Peyer's patch (tissue), 4 donors: ENCODE results near the gene BRD3.

Experiments
- POLR2A ChIP-seq, 2 donors: fragments of 450-650 bp; IDR thresholded peaks; one replicate each; pipeline ENCODE4 v1.5.1; 2017; ENCODE audit warnings: antibody characterized with exemption in 2 of 2, mild to moderate bottlenecking in 2 of 2, moderate library complexity in 2 of 2
- TF ChIP-seq, protein P1 (sequence below), 6 experiments: fragments of 450-650 bp in 4 of 6; fragments of 200-600 bp in 2 of 6; sonication (generic) in 1 of 6; IDR thresholded peaks; one replicate each; pipeline ENCODE4 v1.5.1; 2017 to 2019; ENCODE audit warnings: antibody characterized with exemption in 6 of 6, mild to moderate bottlenecking in 3 of 6, moderate library complexity in 1 of 6

DNA sequence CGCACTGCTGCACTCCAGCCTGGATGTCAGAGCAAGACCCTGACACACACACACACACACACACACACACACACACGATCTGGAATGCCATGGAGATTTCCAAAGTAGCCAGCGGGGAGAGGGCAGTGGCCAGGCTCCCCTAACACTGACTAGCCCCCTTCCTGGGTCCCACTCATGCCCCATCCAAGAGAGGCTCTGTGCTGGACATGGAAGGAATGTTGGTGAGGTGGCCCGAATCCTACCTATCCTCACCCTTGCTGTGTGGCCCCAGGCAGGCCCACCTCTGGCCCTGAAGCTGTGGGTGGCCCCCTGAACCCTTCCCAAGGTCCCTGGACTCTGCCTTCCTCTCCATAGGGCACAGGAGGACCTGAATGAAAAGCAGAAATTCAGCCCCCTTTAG is 7.3 kb downstream of the BRD3 start:
- TF ChIP-seq, protein P1, sequence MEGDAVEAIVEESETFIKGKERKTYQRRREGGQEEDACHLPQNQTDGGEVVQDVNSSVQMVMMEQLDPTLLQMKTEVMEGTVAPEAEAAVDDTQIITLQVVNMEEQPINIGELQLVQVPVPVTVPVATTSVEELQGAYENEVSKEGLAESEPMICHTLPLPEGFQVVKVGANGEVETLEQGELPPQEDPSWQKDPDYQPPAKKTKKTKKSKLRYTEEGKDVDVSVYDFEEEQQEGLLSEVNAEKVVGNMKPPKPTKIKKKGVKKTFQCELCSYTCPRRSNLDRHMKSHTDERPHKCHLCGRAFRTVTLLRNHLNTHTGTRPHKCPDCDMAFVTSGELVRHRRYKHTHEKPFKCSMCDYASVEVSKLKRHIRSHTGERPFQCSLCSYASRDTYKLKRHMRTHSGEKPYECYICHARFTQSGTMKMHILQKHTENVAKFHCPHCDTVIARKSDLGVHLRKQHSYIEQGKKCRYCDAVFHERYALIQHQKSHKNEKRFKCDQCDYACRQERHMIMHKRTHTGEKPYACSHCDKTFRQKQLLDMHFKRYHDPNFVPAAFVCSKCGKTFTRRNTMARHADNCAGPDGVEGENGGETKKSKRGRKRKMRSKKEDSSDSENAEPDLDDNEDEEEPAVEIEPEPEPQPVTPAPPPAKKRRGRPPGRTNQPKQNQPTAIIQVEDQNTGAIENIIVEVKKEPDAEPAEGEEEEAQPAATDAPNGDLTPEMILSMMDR (IDR thresholded peaks at IDR 0.05): no peak
- TF ChIP-seq POLR2A (IDR thresholded peaks at IDR 0.05): no peak
